ENCODE data around the gene CERS6. TPM values are rescaled to one million over a fixed set of nuclear protein-coding genes. Genes with fewer than 3 reads are reported as not detected.

The CERS6 gene
- polyA plus RNA-seq, 1 donor (not counting 4 experiments of a cell fraction or from before 2014, with no cell fraction given), result 19.5 TPM

DNA sequence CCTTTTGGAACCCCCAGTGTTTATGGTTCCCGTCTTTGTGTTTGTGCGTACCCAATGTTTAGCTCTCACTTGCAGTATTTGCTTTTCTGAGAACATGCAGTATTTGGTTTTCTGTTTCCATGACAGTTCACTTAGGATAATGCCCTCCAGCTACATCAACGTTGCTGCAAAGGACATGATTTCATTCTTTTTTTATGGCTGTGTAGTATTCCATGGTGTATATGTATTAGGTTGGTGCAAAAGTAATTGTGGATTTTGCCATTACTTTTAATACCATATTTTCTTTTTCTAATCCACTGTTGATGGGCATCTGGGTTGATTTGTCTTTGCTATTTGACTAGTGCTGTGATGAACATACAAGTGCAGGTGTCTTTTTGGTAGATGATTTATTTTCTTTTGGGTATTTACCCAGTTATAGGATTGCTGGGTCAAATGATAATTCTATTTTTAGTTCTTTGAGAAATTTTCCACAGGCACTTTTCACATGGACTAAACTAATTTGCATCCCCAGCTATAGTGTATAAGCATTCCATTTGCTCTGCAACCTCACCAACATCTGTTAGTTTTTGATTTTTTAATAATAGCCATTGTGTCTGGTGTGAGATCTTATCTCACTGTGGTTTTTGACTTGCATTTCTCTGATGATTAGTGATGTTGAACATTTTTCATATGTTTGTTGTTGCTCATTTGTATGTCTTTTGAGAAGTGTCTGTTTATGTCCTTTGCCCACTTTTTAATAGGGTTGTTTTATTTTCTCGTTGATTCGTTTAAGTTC is 63.6 kb downstream of the CERS6 start:
- DNase-seq (ENCODE audit: low read depth, low spot score), result no peak
- Histone ChIP-seq H3K9me3 (ENCODE audit: control insufficient read depth, low read depth, low read length) (no peaks in the 10 kb centered on the region), H3K9me1 (ENCODE audit: control insufficient read depth, extremely low read depth, insufficient read depth, low read length) (peaks cover 2% of the 10 kb centered on the region), H3K79me2 (ENCODE audit: control insufficient read depth, insufficient read depth, low read length) (peaks cover 69% of the 10 kb centered on the region), H3K27ac (ENCODE audit: control insufficient read depth, insufficient read depth, low read length) (no peak overlapping the region), H4K20me1 (ENCODE audit: control insufficient read depth, extremely low read depth, insufficient read depth, low read length) (no peaks in the 10 kb centered on the region), H2AFZ (ENCODE audit: control insufficient read depth, low read length) (no peak overlapping the region), H3K27me3 (ENCODE audit: control insufficient read depth, extremely low read depth, insufficient read depth, low read length) (no peaks in the 10 kb centered on the region), H3K4me3 (ENCODE audit: control insufficient read depth in 2 of 3, extremely low read depth in 1 of 3, insufficient read depth in 2 of 3, low read depth in 1 of 3, low read length in 3 of 3) (no peak overlapping the region), H3K36me3 (ENCODE audit: control insufficient read depth in 2 of 2, extremely low read depth in 1 of 2, insufficient read depth in 2 of 2, low read length in 2 of 2) (no peaks in the 10 kb centered on the region), H3K9ac (ENCODE audit: control insufficient read depth, extremely low read depth, insufficient read depth, low read length) (no peak overlapping the region), H3K4me1 (ENCODE audit: control insufficient read depth, extremely low read depth, insufficient read depth, low read length) (peaks cover 63% of the 10 kb centered on the region), H3K4me2 (ENCODE audit: control insufficient read depth, extremely low read depth, insufficient read depth, low read depth, low read length) (no peak overlapping the region)
- dilution Hi-C loops (cut with MboI; ENCODE audit: extremely low pct_ligation_motif_present, low sequenced_read_pairs), result no loop called here
- TF ChIP-seq, protein P1, sequence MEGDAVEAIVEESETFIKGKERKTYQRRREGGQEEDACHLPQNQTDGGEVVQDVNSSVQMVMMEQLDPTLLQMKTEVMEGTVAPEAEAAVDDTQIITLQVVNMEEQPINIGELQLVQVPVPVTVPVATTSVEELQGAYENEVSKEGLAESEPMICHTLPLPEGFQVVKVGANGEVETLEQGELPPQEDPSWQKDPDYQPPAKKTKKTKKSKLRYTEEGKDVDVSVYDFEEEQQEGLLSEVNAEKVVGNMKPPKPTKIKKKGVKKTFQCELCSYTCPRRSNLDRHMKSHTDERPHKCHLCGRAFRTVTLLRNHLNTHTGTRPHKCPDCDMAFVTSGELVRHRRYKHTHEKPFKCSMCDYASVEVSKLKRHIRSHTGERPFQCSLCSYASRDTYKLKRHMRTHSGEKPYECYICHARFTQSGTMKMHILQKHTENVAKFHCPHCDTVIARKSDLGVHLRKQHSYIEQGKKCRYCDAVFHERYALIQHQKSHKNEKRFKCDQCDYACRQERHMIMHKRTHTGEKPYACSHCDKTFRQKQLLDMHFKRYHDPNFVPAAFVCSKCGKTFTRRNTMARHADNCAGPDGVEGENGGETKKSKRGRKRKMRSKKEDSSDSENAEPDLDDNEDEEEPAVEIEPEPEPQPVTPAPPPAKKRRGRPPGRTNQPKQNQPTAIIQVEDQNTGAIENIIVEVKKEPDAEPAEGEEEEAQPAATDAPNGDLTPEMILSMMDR (optimal IDR thresholded peaks at IDR 0.05 in 1 of 3, IDR thresholded peaks at IDR 0.05 in 1 of 3, conservative IDR thresholded peaks at IDR 0.05 in 1 of 3; ENCODE audit: extremely low read depth in 1 of 3, insufficient read depth in 2 of 3, low read length in 3 of 3), result no peak
- no peak for TF ChIP-seq EZH2 (IDR thresholded peaks at IDR 0.05; ENCODE audit: low read length)
- peak; percentile 13 for FAIRE-seq

DNA sequence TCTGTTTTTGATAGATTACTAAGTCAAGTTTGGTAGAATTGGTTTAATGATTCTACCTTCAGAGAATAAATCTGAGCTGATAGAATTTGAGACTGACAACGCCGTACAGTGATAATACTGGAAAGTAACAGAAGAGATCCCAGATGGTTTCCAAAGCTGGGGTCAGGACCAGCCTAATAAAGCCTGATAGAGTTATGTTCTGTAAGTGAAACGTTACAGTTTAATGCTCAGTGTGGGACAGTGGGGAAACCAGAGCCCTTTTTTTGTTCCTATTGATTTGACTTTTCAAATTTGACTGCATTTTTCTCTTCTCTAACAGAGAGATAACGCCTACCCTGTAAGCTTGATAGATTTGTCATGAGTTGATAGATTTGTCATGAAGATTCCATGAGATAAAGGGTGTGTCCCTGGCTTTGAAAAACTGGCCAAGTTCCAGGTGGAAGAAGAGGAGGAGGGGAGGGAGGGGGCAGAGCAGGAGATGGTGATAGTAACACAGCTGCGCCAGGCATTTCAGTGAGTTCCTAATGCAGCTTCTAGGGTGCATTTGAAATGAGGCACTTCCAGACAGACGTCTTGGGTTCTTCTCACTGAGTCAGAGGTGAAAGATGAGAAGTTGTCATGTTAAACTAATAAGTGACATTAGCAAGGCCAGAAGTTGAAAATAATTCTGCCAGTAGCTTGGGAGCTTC is 65.1 kb downstream of the CERS6 start:
- peak overlapping the region; percentile 44 for H3K9ac ChIP-seq (ENCODE audit: control insufficient read depth, extremely low read depth, insufficient read depth, low read length)
- TF ChIP-seq, protein P1 (optimal IDR thresholded peaks at IDR 0.05 in 1 of 3, IDR thresholded peaks at IDR 0.05 in 1 of 3, conservative IDR thresholded peaks at IDR 0.05 in 1 of 3; ENCODE audit: extremely low read depth in 1 of 3, insufficient read depth in 2 of 3, low read length in 3 of 3), result no peak
- no peak for TF ChIP-seq EZH2 (IDR thresholded peaks at IDR 0.05; ENCODE audit: low read length)
- peaks cover 64% of the 10 kb centered on the region for H3K4me1 ChIP-seq (ENCODE audit: control insufficient read depth, extremely low read depth, insufficient read depth, low read length)
- H3K9me1 ChIP-seq (ENCODE audit: control insufficient read depth, extremely low read depth, insufficient read depth, low read length), result peaks cover 2% of the 10 kb centered on the region
- no peaks in the 10 kb centered on the region for H3K9me3 ChIP-seq (ENCODE audit: control insufficient read depth, low read depth, low read length)
- FAIRE-seq (peak; percentile 94), DNase-seq (ENCODE audit: low read depth, low spot score) (peak; percentile 54)
- no peak overlapping the region for H2AFZ ChIP-seq (ENCODE audit: control insufficient read depth, low read length)
- peak overlapping the region in 2 of 3 experiments; percentile 49 to 56 for H3K4me3 ChIP-seq (ENCODE audit: control insufficient read depth in 2 of 3, extremely low read depth in 1 of 3, insufficient read depth in 2 of 3, low read depth in 1 of 3, low read length in 3 of 3)
- no peaks in the 10 kb centered on the region for H3K27me3 ChIP-seq (ENCODE audit: control insufficient read depth, extremely low read depth, insufficient read depth, low read length)
- dilution Hi-C loops (cut with MboI; ENCODE audit: extremely low pct_ligation_motif_present, low sequenced_read_pairs), result no loop called here
- peaks cover 77% of the 10 kb centered on the region for H3K79me2 ChIP-seq (ENCODE audit: control insufficient read depth, insufficient read depth, low read length)
- no peaks in the 10 kb centered on the region for H3K36me3 ChIP-seq (ENCODE audit: control insufficient read depth in 2 of 2, extremely low read depth in 1 of 2, insufficient read depth in 2 of 2, low read length in 2 of 2)
- H3K4me2 ChIP-seq (ENCODE audit: control insufficient read depth, extremely low read depth, insufficient read depth, low read depth, low read length), result peak overlapping the region; percentile 88
- H3K27ac ChIP-seq (ENCODE audit: control insufficient read depth, insufficient read depth, low read length), result peak overlapping the region; percentile 68
- no peaks in the 10 kb centered on the region for H4K20me1 ChIP-seq (ENCODE audit: control insufficient read depth, extremely low read depth, insufficient read depth, low read length)
